Renal cortical epithelial cell (primary cell): ENCODE measurements around the gene SORCS2. TPM values are rescaled to one million over a fixed set of nuclear protein-coding genes. Genes with fewer than 3 reads are reported as not detected.
A peak's percentile ranks its signal among the peaks of the same experiment; 100 is the strongest.

Experiments
- DNase-seq: peaks from one replicate; pipeline ENCODE4 v3.0.0-alpha.2; 2011; ENCODE audit warnings: low read depth
- total RNA-seq: library from RNA; depleted of rRNA; stranded (reverse); fragments of >200 nt; gene quantifications from 2 replicates; pipeline ENCODE4 v1.2.3, GENCODE V29; 2014

Gene SORCS2
- total RNA-seq, 1 donor from 2014 or later, result 11.0 TPM

GRCh38 chr4:7325541-7325940 lies 133.2 kb downstream of the SORCS2 start:
- DNase-seq, result no peak

- no peak for DNase-seq
Measured at GRCh38 chr4:7326306-7326692, 134.0 kb downstream of the SORCS2 start.

DNA sequence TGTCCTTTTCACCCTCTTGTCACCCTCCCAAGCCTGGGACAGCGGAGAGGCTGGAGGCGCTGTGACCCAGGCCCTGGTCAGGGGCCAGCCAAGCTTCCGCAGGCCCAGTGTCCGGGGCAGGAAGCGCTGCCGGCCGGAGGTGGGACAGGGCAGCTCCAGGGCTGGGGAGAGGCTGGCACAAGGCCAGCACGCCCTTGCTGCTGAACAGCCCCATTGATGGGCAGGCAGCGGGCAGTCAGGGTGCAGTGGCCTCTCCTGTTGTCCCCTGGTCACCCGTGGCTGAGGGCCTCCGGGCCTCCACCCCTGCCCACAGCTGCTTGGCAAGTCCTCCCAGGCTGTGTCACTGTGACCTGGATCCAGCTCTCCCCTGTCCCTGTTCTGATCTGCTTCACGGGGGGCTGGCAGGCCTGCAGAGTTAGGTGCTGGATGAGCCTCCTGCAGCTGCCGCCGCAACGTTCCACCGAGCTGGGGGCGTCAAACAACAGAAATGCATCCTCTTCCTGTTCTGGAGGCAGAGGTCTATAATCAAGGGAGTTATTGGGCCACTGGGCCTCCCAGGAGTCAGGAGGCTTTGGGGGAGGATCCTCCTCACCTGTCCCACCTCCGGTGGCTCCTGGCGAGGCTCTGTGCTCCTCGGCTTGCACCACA lies 134.5 kb downstream of the SORCS2 start:
- no peak for DNase-seq

GRCh38 chr4:7327341-7327885 lies 135.1 kb downstream of the SORCS2 start:
- no peak for DNase-seq

DNA sequence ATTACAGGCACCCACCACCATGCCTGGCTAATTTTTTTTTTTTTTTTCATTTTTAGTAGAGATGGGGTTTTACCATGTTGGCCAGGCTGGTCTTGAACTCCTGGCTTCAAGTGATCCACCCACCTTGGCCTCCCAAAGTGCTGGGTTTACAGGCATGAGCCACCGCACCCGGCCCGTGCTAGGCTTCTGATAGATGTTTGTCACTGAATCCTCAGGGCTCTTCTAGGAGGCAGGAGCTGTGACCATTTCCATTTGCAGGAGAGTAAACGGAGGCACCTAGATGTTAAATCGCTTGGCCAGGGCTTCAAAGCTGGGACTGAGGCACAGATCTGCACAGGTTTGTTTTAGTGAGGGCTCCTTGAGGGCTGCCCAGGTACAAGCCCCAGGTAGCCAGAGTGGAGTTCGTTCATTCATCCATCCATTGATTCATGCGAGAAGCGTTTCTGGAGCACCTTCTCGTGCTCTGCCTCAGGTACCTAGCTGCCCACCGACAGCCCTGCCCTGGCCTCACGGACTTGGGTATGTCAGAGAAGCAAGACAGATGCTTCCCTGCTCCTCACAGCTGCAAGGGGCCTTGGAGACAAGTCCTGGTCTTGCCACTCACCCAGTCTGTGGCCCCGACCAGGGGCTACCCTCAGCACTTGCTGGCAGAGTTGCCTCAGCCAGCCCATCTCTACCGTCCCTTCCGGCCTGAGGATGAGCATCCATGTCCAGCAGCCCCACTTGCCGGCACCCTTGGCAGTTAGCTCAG lies 136.0 kb downstream of the SORCS2 start:
- no peak for DNase-seq

DNA sequence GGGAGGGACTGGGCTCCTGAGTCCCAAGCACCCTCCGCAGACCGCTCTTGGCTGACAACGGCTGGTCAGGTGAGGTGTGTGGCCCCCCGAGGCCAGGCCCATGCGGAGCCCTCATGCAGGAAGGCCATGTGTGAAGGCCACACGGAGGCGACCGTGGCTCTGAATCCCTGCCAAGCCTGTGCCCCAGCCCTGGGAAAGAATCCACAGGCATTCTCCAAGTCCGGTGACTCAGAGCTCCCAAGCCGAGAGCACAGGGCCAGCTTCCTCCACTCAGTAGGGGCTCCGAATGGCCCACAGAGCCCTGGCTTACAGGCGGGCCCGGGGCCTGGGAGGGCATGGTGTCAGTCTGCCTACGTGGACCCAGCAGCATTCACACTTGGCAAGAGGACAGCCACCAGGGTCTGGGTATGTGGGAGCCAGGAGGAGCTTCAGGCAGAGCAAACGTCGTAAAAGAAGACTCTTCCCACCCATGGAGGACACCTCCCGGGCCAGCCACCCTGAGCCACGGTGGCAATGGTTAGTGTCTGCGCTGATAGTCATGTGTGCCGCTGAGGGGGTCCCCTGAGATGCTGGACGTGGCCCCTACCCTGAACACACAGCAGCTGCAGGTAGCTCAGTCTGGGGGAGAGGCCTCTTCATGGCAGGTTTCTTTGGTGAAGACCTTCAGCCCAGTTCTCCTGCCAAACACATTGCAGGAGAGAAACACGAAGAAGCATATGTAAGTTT lies 136.7 kb downstream of the SORCS2 start:
- DNase-seq, result peak; percentile 70

- DNase-seq, result no peak
Measured at GRCh38 chr4:7330031-7330596, 137.8 kb downstream of the SORCS2 start.

GRCh38 chr4:7330811-7331681 lies 138.7 kb downstream of the SORCS2 start:
- no peak for DNase-seq

GRCh38 chr4:7331682-7332000 lies 139.3 kb downstream of the SORCS2 start:
- no peak for DNase-seq

DNA sequence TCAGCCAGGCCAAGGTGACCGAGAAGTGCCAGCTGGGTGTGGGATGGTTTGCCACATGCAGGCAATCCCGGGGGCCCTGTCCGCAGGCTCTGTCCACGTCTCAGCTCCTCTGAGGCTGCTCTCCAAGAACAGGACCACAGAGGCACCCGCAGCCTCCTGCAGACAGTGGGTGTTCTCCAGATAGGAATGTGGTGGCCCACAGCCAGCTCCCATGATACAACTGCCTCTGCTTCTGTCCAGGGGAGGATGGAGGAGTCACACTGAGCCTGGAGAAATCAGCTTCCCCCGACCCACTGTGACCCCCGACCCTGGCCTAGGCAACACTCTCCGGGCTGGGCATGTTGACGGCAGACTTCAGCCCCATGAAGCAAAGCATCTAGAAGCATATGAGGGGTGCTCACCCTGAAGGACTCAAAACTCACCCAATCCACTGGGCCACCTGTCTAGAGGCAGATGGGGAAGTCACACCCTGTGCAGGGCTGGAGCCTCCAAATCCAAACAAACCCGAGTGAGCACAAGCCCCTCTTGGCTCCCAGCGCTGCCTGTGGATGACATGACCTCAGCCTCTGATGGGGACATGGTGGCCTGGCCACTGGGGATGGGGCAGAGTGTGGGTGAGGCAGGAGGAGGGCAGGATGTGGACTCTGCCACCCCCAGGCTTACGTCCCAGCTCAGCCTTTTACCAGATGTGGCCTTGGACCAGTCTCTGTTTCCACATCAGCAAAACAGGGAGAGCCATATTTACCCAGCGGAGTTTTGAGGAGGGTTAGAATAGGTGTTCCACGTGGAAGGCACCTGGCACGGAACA lies 140.1 kb downstream of the SORCS2 start:
- peak; percentile 42 for DNase-seq

GRCh38 chr4:7333024-7333780 lies 140.9 kb downstream of the SORCS2 start:
- DNase-seq, result no peak

GRCh38 chr4:7333801-7334421 lies 141.6 kb downstream of the SORCS2 start:
- DNase-seq, result no peak

DNA sequence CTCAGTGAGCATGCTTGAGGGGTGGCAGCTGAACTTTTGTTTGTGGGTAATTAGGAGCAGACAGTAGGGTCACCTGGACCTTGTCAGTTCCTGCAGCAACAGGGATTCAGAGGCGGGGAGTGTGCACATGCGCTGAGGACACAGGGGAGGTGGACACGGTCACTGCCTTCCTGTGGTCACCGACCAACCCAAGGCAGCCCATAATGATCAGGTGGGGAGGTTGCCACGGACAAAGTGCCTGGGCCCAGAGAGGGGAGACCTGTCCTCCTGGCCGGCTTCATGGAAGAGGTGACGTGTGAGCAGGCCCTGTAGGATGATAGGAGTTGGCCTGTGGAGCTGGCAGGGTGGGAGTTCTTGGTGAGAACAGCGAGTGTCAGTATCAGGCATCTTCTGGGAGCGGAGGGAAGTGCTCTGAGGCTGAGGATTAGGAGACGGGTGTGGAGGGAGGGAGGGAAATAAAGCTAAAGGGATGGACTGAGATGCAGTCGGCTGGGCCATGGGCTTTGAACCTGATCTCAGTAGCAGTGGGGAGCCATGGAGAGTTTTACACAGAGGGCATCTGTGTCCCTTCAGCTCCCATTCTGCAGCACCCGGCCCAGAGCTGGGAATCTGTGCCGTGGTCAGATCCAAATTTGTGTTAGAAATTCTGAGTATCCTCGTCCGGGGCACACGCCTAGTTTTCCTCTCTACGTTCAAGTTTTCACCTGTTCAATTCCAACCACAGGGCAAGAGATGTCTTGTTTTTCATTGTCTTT lies 142.4 kb downstream of the SORCS2 start:
- no peak for DNase-seq

DNA sequence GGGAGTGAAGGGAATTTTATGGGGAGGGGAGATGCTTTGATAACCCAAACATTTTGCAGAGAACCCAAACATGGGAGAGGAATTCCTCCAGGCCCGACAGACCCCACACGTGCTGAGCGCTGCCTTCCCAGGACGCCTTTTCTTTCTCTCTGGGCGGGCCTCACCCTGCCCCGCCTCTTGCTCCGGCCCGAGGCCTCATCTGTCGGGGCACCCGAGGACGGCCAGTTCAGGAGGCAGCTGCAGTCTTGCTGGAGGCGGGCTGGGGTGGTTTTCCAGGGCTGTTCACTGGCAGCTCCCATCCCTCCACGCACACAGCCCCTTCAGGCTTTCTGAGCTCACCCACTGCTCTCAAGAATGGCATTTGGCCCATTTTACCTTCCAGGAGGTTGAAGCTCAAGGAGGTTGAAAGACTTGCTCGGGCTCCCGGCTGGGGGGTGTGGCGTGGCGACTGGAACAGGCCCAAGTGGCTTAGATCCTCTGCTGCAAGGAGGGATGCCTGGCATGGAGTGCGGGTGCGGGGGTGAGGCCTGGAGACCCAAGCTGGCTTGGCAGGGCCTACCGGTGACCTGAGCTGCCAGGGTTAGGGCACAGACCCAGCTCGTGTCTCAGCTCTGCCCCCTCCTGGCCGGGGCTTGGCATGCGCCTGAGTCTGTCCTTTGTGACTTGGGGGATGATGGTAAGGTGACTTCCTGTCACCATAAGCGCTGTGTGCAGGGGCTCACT lies 143.2 kb downstream of the SORCS2 start:
- peak; percentile 10 for DNase-seq

- DNase-seq, result no peak
Measured at GRCh38 chr4:7336067-7336569, 143.8 kb downstream of the SORCS2 start.

GRCh38 chr4:7336732-7337131 lies 144.4 kb downstream of the SORCS2 start:
- DNase-seq, result no peak

DNA sequence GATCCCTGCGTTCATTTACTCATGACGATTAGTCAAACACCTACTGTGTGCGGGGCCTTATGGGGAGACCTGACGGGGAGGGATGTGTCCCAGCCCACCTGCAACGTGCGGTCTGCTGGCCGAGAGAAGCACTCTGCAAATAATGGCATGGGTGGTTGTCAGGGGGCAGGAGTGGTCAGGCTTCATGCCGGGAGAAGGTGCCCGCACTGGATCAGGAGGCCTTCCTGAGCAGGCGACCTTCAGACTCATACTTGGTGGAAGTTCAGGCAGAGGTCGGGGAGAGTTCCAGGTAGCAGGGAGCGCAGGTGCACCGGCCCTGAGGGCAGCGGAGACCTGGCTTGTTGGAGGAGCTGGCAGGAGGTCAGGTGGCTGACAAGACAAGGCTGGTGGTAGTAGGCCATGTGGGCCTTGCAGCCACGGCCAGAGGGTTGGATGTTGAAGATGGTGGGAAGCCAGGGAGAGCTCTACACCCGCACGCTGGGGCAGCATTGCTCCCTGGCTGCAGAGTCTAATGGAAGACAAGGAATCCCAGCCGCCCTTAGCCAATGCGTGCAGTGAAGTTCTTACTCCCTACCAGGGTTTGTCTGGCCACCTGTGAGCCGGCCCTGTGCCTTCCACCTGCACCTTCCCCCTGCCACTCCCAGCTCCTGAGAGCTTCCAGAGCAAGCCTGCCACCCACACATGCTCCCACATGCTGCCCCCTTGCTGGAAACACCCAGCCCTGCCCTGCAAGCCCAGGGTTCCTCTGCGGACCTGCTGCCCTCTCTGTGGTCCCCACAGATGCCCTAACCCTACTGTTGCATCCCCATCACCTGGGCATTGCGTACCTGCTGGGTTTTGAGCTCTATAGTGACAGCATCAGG lies 145.1 kb downstream of the SORCS2 start:
- no peak for DNase-seq
